ENCODE measurements around the gene DGKD.

The DGKD gene

DNA sequence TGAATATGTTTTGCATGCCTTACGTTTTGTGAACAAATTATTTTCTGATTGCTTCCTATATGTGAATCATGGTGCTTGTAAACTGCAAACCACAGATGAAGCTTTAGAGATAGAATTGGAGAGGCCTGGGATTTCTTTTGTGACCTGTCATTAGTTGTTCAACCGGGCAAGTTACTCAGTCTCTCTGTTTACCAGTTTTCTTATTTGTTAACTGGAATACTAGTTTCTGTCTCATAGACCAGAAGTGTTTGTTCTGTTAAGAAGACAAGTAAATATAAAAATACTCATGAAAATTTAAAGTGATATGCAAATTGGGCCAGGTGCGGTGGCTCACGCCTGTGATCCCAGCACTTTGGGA lies 27.3 kb downstream of the DGKD start:
- H3K4me3 ChIP-seq (ENCODE audit: control insufficient read depth, low read depth, low read length): no peak overlapping the region
- TF ChIP-seq, protein P1, sequence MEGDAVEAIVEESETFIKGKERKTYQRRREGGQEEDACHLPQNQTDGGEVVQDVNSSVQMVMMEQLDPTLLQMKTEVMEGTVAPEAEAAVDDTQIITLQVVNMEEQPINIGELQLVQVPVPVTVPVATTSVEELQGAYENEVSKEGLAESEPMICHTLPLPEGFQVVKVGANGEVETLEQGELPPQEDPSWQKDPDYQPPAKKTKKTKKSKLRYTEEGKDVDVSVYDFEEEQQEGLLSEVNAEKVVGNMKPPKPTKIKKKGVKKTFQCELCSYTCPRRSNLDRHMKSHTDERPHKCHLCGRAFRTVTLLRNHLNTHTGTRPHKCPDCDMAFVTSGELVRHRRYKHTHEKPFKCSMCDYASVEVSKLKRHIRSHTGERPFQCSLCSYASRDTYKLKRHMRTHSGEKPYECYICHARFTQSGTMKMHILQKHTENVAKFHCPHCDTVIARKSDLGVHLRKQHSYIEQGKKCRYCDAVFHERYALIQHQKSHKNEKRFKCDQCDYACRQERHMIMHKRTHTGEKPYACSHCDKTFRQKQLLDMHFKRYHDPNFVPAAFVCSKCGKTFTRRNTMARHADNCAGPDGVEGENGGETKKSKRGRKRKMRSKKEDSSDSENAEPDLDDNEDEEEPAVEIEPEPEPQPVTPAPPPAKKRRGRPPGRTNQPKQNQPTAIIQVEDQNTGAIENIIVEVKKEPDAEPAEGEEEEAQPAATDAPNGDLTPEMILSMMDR (conservative IDR thresholded peaks at IDR 0.05; ENCODE audit: control insufficient read depth, insufficient read depth, low read depth, low read length): no peak
- no peak for DNase-seq (ENCODE audit: low read depth)

DNA sequence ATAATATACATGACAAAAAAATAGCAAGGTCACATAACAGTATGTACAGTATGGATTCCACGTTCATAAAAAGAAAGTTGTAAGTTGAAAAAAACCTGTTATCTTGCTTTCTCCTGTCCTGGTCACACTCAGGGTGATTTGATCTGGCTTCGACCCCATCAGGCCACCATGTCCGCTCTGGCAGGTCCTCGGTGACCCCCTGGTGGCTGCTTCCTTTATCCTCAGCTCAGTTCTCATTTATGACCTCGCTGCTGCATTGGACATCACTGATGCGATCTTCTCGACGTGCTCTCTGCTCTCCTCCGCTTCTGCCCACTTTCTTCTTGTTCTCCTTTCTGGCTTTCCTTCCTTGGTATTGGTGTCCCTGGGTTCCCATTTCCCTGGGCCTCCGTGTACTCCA lies 29.7 kb downstream of the DGKD start:
- TF ChIP-seq, protein P1 (conservative IDR thresholded peaks at IDR 0.05; ENCODE audit: control insufficient read depth, insufficient read depth, low read depth, low read length): no peak
- DNase-seq (ENCODE audit: low read depth): no peak
- H3K4me3 ChIP-seq (ENCODE audit: control insufficient read depth, low read depth, low read length): no peak overlapping the region

DNA sequence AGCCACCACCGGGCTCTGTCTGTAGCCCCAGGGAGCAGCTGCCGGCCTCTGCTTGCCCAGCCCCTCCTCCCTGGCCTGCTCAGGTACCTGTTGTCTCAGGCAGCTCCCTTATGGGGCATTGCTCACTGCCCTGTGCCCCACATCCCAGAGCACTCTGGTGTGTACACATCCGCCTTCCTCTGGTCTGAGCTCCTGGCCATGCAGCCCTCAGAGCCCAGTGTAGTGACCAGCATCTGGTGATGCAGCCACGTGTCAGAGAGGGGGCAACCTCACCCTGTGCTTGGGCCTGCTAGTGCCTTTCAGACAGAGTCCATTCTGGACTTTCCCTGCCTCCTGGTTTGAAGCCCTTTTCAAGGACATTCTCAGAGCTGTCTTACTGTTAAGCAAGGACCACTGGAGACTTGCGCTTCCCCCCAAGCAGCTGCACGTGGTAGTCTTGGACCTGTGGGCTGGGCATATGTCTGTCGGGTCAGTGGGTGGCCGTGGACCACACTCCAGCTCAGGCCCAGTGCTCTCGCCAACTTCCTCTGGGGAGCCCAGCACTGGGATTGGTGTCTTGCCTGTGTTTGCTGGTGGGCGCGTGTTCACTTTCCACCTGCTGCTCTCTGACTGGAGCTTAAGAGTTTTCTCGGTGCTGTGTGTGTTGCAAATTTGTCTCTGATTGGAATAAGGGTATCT lies 30.7 kb downstream of the DGKD start:
- no peak overlapping the region for H3K4me3 ChIP-seq (ENCODE audit: control insufficient read depth, low read depth, low read length)
- no peak for DNase-seq (ENCODE audit: low read depth)
- TF ChIP-seq, protein P1 (conservative IDR thresholded peaks at IDR 0.05; ENCODE audit: control insufficient read depth, insufficient read depth, low read depth, low read length): no peak

DNA sequence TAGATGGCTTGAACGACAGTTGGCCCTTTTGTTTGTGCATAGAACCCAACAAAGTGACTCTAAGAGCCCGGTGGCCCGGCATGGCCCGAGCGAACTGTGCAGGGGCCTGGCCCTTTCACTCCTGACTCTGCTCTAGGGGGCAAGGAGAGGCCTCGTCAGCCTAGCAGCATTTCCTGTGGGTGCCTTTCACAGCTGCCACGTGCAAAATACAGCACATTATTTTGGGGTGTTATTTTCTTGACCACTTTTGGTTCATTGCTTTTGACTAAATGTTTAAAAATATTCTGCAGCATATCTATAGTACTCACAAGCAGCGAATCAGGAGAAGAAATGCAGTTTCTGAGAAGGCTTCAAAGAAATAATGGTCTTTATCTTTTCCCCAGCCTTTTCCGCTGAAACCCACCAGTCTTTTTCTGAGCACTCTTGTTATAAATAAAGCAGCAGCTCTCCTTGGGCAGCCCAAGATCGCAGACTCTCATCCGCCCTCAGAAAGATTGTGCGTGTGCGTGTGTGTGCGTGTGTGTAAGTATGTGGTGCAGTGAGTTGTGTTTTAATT lies 31.3 kb downstream of the DGKD start:
- no peak overlapping the region for H3K4me3 ChIP-seq (ENCODE audit: control insufficient read depth, low read depth, low read length)
- TF ChIP-seq, protein P1 (conservative IDR thresholded peaks at IDR 0.05; ENCODE audit: control insufficient read depth, insufficient read depth, low read depth, low read length): no peak
- no peak for DNase-seq (ENCODE audit: low read depth)

DNA sequence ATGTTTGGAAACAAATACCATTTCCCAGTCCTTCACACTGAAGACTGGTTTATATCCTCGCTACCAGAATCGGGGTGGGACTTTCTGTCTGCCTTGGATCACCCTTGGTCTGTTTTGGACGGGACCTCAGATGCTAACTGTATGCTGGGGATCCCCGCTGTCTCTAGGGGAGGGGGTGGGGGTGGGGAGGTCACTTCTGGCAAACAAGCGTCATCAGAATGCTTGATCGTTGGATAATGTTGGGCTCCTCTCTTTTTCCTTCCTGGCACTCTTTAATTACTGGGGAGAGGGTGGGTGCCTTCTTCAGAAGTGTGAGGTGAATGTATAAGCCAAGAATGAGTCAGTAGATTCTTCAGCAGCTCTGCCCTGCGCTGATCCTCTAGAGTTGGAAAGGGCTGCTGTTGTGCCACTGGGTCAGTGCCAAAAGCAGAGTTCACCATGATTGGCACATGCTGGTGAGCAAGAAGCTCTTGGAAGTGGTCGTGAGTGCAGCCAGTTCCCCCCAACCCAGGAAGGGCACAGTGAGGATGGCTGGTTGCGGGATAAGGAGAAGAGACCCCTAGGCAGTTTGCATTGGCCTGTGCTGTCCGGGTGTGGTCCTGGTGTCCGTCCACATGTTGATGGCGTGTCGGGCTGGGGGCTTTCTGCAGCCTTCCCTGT lies 32.2 kb downstream of the DGKD start:
- DNase-seq (ENCODE audit: low read depth): peak; percentile 70

DNA sequence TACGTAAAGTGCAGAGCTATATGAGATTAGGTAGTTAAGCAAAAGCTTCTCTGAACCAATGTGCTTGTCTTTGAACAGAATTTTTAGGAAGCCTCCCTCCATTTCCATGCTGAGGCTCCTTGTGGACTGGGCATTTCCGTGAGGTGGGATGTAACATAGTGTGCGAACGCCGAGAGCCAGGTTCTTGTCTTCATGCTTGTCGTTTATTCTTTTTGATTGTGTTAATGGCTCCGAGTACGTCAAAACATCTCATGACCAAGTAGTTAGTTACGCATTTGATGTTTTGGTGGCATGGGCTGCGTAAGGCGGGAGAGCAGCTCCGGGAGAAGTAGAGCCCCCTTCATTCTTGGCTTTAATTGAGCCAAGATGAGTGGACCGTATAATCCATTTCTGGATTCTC lies 32.9 kb downstream of the DGKD start:
- no peak overlapping the region for H3K4me3 ChIP-seq (ENCODE audit: control insufficient read depth, low read depth, low read length)
- TF ChIP-seq, protein P1 (conservative IDR thresholded peaks at IDR 0.05; ENCODE audit: control insufficient read depth, insufficient read depth, low read depth, low read length): no peak
- DNase-seq (ENCODE audit: low read depth): no peak

More for the DNA sequence above, 32.2 kb downstream of the DGKD start:
- no peak overlapping the region for H3K4me3 ChIP-seq (ENCODE audit: control insufficient read depth, low read depth, low read length)
- TF ChIP-seq, protein P1 (conservative IDR thresholded peaks at IDR 0.05; ENCODE audit: control insufficient read depth, insufficient read depth, low read depth, low read length): no peak
